Endodermal cell (in vitro differentiated cells): ENCODE data around the gene ZMAT3. TPM values are rescaled to one million over a fixed set of nuclear protein-coding genes. Genes with fewer than 3 reads are reported as not detected.

Experiments used
- DNase-seq: peaks from one replicate; pipeline ENCODE4 v3.0.0-alpha.2; 2017
- H3K27ac ChIP-seq: 2 replicates; pipeline ENCODE4 v1.5.1; 2013; ENCODE audit warnings: mild to moderate bottlenecking, low read depth, low read length, moderate library complexity
- H3K27me3 ChIP-seq: 2 replicates; pipeline ENCODE4 v1.6.1; 2013; ENCODE audit warnings: mild to moderate bottlenecking, low read length, moderate library complexity; ENCODE audit not compliant: insufficient read depth, control insufficient read depth, poor library complexity, severe bottlenecking
- H3K36me3 ChIP-seq: 2 replicates; pipeline ENCODE4 v1.7.0; 2013; ENCODE audit warnings: mild to moderate bottlenecking, low read length, moderate library complexity; ENCODE audit not compliant: control insufficient read depth, insufficient read depth
- H3K4me1 ChIP-seq: one replicate; pipeline ENCODE4 v1.7.0; 2013; ENCODE audit warnings: low read length; ENCODE audit not compliant: control insufficient read depth, insufficient read depth
- H3K4me3 ChIP-seq: 2 replicates; pipeline ENCODE4 v1.5.1; 2013; ENCODE audit warnings: mild to moderate bottlenecking, low read length, moderate library complexity
- H3K9ac ChIP-seq: 2 replicates; pipeline ENCODE4 v1.6.1; 2013; ENCODE audit warnings: mild to moderate bottlenecking, low read length, moderate library complexity; ENCODE audit not compliant: poor library complexity, severe bottlenecking; ENCODE audit errors: extremely low read depth
- H3K9me3 ChIP-seq: 2 replicates; pipeline ENCODE4 v1.6.1; 2013; ENCODE audit warnings: mild to moderate bottlenecking, low read length, moderate library complexity; ENCODE audit not compliant: control insufficient read depth
- H3K27ac Mint-ChIP-seq: 2 replicates; pipeline ENCODE4 v1.8.0; 2020; ENCODE audit warnings: mixed read lengths
- H3K27me3 Mint-ChIP-seq: 2 replicates; pipeline ENCODE4 v1.8.0; 2021; ENCODE audit warnings: mild to moderate bottlenecking, mixed read lengths; ENCODE audit not compliant: insufficient read depth
- H3K36me3 Mint-ChIP-seq: 2 replicates; pipeline ENCODE4 v1.8.0; 2020; ENCODE audit warnings: low read depth, mixed read lengths
- H3K4me1 Mint-ChIP-seq: 2 replicates; pipeline ENCODE4 v1.8.0; 2020; ENCODE audit warnings: mixed read lengths
- H3K4me3 Mint-ChIP-seq: 2 replicates; pipeline ENCODE4 v1.8.0; 2020; ENCODE audit warnings: mild to moderate bottlenecking, moderate library complexity, mixed read lengths
- H3K9me3 Mint-ChIP-seq: 2 replicates; pipeline ENCODE4 v1.8.0; 2020; ENCODE audit warnings: mild to moderate bottlenecking, mixed read lengths
- WGBS, 2 experiments: methylation state at CpG; one replicate each; pipeline versions ENCODE4 v1.1.5 to v1.1.7; 2013; ENCODE audit warnings: missing lambda C conversion rate in 2 of 2, mixed read lengths in 1 of 2; ENCODE audit not compliant: insufficient coverage in 1 of 2, insufficient read length in 1 of 2; 5-methylcytosine and 5-hydroxymethylcytosine counted together
- total RNA-seq, 2 donors: library from RNA; stranded (reverse); fragmentation: NEBNext Ultra II Directional in 1 of 2; extraction: Animal tissue kit (Norgen Biotek cat#: 25700) in 1 of 2; gene quantifications; 2 replicates in 1 of 2; 3 replicates in 1 of 2; pipeline ENCODE4 v1.2.1, GENCODE V29; 2021
- TF ChIP-seq, protein P1 (sequence below): fragments of 200-600 bp; sonication (generic); conservative IDR thresholded peaks from 2 replicates; pipeline ENCODE4 v1.5.0; 2021; ENCODE audit warnings: antibody characterized with exemption, mild to moderate bottlenecking

ZMAT3 gene
- total RNA-seq, 2 donors from 2014 or later, result 5.8 to 6.7 TPM

DNA sequence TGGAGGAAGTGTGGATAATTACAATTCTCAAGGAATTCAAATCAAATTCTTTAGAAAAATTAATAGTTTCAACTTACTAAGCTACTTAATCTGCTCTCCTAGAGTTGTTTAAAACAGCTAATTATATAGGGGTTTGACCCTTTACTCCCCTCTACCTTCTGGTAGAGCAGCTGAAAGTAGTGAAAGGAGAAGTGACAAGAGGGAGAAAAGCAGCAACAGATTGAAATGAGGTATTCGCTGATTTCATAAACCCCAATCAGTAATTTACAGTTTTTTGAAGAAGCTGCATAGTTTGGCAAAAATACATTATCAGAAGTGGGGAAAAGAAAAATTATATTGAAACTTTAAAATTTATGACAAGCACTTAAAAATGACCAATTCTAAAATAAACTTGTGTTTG, 52.8 kb downstream of the ZMAT3 start:
- Mint-ChIP-seq H3K36me3 (peaks cover 2% of the 10 kb centered on the region), H3K27me3 (no peaks in the 10 kb centered on the region), H3K27ac (no peak overlapping the region), H3K4me1 (no peaks in the 10 kb centered on the region), H3K9me3 (no peaks in the 10 kb centered on the region), H3K4me3 (no peak overlapping the region)
- Histone ChIP-seq H3K4me1 (no peaks in the 10 kb centered on the region), H3K4me3 (no peak overlapping the region), H3K9ac (no peak overlapping the region), H3K27me3 (no peaks in the 10 kb centered on the region), H3K36me3 (no peaks in the 10 kb centered on the region), H3K27ac (no peak overlapping the region), H3K9me3 (no peaks in the 10 kb centered on the region)
- WGBS, 2 experiments, result 89% methylated on average over 1 of the region's 1 CpG; no CpG with 5 or more reads in 1 of the 2 experiments
- TF ChIP-seq, protein P1, sequence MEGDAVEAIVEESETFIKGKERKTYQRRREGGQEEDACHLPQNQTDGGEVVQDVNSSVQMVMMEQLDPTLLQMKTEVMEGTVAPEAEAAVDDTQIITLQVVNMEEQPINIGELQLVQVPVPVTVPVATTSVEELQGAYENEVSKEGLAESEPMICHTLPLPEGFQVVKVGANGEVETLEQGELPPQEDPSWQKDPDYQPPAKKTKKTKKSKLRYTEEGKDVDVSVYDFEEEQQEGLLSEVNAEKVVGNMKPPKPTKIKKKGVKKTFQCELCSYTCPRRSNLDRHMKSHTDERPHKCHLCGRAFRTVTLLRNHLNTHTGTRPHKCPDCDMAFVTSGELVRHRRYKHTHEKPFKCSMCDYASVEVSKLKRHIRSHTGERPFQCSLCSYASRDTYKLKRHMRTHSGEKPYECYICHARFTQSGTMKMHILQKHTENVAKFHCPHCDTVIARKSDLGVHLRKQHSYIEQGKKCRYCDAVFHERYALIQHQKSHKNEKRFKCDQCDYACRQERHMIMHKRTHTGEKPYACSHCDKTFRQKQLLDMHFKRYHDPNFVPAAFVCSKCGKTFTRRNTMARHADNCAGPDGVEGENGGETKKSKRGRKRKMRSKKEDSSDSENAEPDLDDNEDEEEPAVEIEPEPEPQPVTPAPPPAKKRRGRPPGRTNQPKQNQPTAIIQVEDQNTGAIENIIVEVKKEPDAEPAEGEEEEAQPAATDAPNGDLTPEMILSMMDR, result no peak
- no peak for DNase-seq

DNA sequence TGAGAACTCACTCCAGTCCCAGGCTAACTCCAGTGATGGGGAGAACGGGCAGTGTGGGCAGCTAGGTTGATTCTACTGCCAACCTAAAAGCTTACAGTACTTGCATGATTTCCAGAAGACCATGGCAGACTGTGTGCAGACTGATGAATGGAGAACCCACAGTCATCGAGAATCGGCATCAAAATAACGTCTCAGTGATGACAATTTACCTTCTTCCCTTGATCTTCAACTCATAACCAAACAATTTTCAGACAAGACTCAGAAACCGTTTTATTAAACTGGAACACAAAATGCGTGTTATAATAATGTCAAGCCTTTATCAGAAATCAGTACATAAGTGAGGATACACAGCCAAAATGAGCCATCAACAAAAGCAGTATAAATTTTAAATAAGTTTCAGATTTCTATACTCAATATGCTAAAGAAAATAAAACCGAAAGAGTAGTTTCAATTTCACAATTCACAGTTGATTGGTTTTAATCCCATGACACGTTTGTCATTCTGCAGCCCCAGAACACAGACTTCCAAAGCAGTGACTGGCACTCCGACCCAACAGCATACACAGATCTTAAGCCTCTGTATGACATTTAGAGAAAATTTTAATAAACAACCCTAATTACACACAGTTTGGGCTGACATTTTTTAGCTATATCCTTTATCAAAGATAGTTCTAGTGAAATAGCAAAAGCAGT, 54.5 kb downstream of the ZMAT3 start:
- Mint-ChIP-seq H3K27ac (no peak overlapping the region), H3K4me1 (no peaks in the 10 kb centered on the region), H3K9me3 (peaks cover 11% of the 10 kb centered on the region), H3K27me3 (no peaks in the 10 kb centered on the region), H3K36me3 (no peaks in the 10 kb centered on the region), H3K4me3 (no peak overlapping the region)
- H3K36me3 ChIP-seq, result no peaks in the 10 kb centered on the region
- H3K4me1 ChIP-seq, result no peaks in the 10 kb centered on the region
- peaks cover 8% of the 10 kb centered on the region for H3K9me3 ChIP-seq
- no peak overlapping the region for H3K27ac ChIP-seq
- H3K27me3 ChIP-seq, result no peaks in the 10 kb centered on the region
- H3K4me3 ChIP-seq, result no peak overlapping the region
- 93 to 95% methylated on average over 7 to 9 of the region's 9 CpGs for WGBS, 2 experiments
- DNase-seq, result no peak
- TF ChIP-seq, protein P1, result no peak
- no peak overlapping the region for H3K9ac ChIP-seq

DNA sequence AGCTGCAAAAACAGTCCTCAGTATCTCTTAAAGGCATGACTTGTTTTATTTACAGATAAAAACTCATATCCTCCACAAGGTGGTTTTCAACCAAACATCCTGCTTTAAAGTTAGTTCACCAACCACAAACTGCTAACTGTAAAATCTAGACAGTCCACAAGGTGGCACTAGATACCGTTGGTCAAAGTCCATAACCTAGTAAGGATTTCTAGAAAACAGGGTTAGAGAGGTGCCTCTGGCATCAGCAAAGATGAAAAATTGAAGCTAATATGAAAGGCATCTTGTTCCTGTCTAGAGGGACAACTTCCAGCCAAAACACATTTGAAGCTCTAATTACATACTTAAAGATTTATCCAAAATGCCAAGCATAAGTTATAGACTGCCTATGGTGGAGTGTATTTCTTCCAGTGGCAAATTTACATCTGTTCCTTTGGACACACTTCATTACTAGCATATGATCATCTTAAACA, 56.0 kb downstream of the ZMAT3 start:
- Histone ChIP-seq H3K9me3 (peaks cover 8% of the 10 kb centered on the region), H3K4me1 (no peaks in the 10 kb centered on the region), H3K27ac (no peak overlapping the region), H3K4me3 (no peak overlapping the region), H3K9ac (no peak overlapping the region), H3K36me3 (no peaks in the 10 kb centered on the region), H3K27me3 (no peaks in the 10 kb centered on the region)
- peak; percentile 82 for DNase-seq
- no peaks in the 10 kb centered on the region for H3K36me3 Mint-ChIP-seq
- peaks cover 11% of the 10 kb centered on the region for H3K9me3 Mint-ChIP-seq
- H3K4me1 Mint-ChIP-seq, result no peaks in the 10 kb centered on the region
- no peaks in the 10 kb centered on the region for H3K27me3 Mint-ChIP-seq
- H3K27ac Mint-ChIP-seq, result no peak overlapping the region
- WGBS, 2 experiments, result 0% methylated on average over 1 of the region's 1 CpG
- H3K4me3 Mint-ChIP-seq, result no peak overlapping the region
- TF ChIP-seq, protein P1, result peak; percentile 96
